HG03442 (cell line): ENCODE measurements around the gene PPIF.
A peak's percentile ranks its signal among the peaks of the same experiment; 100 is the strongest.

ENCODE experiments used
- ATAC-seq: cut with Tn5 transposase; IDR thresholded peaks from one replicate; pipeline ENCODE4 v1.9.1; 2021; ENCODE audit warnings: mild to moderate bottlenecking, moderate library complexity; ENCODE audit not compliant: unreplicated experiment

PPIF gene

DNA sequence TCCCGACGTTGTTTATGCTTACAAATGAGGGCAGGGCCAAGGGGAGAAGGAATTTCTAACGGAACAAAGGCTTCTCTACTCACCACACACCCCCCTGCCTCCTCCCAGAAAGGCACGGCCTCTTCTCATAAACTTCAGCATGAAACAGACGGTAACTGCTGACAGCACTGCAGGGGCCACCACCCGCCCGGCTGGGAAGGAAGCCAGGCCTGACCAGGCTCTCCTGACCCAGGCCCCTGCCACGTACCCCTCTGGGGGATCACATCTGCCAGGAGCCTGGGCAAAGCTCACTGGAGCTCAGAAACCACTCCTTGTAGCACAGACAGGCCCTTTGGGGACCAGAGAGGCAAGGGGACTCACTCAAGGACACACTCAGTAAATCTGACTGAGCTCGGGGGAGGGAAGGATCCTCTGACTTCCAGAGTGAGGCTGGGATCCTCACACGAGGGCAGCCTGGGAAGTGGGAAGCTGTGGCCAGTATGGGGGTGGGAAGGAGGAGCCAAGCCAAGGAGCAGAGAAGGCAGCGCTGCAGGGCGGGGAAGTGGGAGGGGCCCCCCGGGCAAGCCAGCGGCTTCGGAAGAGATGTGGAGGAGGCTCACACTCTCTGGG, 52.1 kb downstream of the PPIF start:
- ATAC-seq = no peak

DNA sequence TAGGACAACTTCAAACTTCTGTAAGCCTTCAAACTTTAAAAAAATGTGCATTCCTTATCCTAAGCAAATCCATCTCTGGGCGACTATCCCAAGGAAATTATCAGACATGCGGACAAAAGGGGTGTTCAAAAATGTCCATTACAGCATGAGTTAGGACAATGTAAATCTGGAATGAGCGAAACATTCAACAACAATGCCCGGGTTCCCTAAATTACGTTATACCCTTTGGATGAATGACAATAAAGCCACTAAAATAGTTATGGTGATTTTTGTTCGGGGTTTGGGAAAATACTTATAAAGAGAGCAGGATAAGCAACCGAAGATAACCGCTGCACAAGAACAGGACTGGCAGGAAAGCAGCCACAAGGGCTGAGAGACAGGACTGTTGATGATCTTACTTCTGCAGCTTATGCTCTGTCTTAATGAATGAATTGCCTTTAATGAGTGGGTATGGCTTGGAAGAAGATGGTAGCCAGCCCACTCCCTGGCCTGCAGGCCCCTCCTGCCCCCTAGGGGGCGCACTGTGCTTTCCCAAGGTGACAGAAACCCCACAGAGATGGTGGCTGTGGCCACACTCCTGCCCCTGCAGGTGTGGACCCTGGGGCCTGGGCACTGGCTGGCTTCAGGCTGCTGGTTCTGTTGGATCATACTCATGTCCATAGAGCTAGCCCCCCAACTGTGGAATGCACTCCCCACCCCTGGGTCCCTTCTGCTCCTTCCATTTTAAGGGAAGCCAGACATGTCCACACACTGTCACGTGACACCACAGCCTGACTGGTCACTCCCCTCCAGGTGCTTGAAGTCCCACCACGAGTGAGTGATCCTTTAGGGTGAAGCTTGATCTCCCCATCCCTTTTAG, 53.1 kb downstream of the PPIF start:
- ATAC-seq = peak; percentile 66

GRCh38 chr10:79401015-79401921, 54.0 kb downstream of the PPIF start:
- no peak for ATAC-seq

DNA sequence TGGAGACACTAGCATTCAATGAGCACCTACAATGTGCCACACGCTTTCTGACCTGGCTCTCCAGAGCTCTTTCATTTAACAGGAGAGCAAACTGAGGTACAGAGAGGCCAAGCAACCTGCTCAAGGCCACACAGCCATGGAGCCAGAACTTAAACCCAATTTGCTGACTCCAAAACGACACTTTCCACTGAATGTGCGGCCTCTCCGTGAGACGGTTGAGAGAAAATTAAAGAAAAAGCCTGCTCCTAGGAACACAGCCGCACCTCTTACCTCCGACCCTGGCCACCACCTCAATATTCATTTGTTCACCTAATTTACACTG, 55.3 kb downstream of the PPIF start:
- ATAC-seq = no peak

DNA sequence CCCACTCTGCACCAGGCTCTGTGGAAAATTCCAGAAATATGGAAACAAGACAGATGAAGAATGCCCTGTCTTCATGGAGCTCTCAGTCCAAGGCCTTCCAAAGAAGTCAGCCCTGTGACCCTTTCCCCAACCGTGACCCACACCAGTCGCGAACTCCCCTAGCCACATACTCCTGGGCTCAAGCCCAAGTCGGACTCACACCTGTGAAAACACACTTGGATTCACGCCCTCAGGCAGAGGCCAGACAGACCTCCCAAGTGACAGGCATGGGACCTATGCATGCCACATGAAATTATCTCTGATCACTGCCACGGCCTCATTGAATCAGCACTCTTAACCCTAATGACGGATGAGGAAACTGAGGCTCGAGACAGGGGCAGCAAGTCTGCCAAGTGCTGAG, 55.7 kb downstream of the PPIF start:
- no peak for ATAC-seq

DNA sequence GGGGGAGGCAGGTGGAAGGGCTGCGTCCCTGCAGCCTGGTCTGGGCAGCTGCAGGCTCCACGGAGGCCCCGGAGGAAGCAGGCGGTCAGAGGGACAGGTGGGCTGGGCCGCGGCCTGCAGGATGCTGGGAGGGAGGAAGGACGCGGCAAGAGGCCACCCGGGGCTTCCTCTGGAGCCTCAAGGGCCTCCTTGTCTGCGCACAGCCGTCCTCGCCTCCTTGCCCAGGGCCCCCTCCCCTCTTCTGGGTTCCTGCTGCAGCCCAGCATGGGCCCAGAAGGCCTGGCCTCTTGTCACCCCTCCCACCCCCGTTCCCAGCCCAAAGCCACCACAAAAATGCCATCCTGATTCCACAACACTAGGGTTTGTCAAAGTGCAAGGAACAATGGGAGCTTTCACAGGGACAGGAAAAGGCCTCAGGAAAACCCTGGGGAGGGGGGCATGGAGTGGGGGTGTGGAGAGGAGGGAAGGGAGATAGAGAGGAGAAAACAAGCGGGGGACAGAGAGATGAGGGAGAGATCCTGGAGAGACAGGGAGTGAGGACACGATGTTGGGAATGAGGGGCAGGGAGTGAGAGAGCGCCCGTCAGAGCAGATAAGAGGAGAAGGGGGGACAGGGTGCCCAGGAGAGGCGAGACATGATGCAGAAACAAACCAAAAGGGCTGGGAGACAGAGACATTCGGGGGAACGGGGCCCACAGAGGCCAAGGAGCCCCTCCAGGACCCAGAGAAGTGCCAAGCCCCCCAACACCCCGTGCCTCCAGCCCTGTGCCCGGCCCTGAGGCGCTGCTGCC, 56.4 kb downstream of the PPIF start:
- no peak for ATAC-seq

DNA sequence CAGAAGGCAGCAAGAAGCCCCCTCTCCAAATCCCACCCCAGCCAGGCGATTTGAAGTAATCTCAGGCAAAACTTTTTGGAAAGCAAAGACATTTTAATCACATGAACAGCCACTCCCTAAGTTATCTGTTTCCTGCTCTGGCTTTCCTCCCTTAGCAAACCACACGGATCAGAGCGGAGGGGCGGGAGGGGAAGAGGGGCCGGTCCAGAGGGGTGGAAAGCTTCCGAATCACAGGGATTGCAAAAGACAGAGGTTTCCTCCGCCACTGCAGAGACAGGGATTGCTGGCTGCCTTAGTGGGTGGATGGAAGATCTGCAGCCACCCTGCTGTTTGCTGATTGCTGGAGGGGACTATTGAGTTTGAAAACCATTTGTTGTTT, 57.0 kb downstream of the PPIF start:
- ATAC-seq = no peak

- ATAC-seq = no peak
These were observed 57.4 kb downstream of the PPIF start for GRCh38 chr10:79404690-79405131.
